T follicular helper cell (primary cell): ENCODE data around the gene C4orf50.

Experiments used
- DNase-seq: peaks from one replicate; pipeline ENCODE4 v3.0.0-alpha.2; 2020; ENCODE audit warnings: low read depth

Gene C4orf50

DNA sequence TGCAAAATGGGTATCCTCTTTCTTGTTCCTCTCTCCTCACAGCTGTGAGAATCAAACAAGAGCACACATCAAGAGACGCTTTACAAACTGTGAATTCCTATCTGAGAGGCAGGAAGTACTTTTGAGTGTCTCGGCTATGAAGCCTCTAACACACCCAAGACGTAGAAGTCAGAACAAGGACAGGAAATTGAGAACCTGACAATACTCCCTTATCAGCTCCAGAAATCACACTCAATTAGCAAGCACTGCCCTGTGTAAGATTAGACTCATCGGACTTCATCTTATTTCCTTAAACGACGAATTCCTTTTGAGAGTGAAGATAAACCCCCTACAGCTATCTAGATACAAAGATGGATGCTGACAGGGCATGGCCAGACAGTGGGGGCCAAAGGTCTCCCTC, 74.7 kb downstream of the C4orf50 start:
- no peak for DNase-seq

DNA sequence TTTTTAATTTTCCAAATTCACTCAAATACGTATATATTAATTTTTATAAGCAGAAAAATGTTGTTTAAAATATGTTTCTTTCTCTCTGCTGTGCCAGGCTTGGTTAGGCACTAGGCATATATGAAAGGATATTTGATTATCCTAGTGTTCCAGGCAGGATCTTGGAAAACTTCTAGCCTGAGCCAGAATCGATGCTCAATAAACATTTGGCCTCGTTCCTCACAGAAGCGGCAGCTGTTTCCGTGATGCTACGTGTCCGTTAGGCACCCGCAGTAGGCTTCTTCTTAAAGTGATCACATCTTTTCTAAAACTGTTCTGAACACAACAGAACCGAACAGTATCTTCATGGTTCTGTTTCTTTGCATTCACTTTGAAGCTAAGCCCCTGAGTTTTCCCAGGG, 75.3 kb downstream of the C4orf50 start:
- no peak for DNase-seq

DNA sequence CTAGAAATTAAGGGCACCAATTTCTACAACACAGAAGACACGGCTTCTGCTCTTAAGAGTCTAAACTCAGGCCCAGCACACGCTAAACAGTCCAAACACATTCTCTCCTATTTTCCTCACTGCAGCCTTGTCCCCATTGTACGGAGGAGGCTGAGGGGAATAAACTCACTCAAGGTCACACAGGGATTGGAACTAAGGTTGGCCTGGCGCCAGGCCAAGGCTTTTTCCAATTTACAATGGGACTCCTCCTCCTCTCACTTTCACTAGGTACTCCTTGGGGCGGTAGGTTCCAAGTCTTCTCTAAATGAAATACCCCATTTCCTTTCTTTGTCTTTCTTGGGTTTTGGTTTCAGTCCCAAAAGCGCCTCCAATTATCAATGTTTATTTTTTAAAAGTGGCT, 76.6 kb downstream of the C4orf50 start:
- no peak for DNase-seq

DNA sequence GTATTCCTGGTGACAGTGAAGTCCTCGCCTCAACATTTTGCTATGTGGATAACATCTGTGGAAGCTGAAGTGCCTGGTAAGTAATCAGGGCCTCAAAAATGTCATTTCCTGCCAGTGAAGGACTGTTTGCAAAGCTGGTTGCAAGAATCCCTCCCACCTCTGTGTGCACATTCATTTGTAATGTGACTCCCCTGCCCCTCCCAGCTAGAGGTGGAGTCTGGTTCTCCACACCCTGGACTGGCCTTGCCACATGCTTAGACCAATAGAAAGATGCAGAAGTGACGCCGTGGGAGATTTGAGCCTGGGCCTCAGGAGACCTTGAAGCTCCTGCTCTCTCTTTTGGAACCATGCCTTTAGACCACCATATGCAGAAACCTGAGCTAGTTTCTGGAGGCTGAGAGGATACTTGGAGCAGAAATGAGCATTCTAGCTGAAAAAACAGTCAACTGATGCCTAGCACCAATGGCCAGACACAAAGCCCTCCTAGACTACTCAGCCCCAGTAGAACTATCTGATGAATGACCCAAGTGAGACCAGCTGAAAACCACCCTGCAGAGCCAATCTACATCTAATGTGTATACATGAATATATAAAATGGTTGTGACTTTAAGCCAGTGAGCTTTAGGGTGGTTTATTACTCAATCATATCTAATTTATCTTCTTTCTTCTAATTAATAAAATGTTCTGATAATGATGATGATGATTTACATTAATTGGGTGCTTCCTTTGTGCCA, 77.6 kb downstream of the C4orf50 start:
- DNase-seq: no peak

DNA sequence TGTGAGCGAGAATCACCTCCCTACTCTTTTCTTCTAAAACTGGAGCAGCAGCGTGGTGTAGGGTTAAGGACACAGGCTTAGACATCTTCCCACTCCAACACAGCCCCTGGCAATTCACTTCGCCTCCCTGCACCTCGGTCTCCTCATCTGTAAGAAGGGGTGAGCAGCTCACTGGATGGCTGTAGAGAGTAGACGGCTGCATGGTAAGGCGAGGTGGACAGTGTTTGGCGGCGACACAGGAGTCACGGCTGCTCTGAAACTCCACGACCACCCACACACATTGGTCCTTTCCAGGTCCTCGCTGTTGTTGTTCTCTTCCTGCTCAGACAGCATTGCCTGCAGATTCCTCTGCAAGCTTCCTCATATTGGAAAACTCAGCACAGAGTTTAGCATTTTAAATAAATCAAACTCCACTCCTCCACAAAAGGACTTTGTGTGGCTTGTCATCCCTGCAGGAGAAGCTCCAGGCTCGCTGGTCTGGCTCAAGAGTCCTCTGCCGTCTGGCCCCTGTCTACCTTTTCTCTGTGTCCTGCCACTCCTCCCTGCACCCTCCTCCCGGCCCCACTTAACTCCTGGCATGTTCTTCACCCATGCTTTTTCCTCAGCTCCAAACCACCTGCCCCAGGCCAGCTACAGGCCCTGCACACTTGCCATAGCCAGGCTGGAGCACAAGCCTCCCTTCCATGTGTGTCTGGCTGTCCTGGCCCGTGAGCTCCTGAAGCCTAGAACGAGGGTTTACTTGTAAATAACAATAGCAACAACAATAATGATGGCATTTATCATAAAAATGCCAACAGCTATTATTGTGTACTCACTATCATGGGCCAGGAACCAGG, 84.0 kb downstream of the C4orf50 start:
- DNase-seq: no peak

DNA sequence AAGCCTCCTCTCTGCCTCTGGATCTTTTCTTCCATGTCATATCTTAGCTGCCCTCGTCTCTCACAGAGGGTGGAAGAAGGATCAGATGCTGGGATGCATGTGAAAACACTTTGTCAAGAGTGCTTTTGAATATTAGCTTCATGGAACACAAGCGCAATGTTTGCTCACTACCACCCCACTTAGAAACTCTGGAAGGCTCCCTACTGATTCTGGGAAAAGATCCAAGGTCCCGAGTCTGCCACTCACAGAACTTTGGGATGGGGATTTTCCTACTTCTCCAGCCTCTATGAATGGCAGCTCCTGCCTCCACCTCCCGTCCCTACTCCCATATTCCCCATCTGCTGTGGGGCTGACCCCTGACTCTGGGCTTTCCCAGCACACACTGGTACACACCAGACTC, 85.1 kb downstream of the C4orf50 start:
- DNase-seq: no peak

DNA sequence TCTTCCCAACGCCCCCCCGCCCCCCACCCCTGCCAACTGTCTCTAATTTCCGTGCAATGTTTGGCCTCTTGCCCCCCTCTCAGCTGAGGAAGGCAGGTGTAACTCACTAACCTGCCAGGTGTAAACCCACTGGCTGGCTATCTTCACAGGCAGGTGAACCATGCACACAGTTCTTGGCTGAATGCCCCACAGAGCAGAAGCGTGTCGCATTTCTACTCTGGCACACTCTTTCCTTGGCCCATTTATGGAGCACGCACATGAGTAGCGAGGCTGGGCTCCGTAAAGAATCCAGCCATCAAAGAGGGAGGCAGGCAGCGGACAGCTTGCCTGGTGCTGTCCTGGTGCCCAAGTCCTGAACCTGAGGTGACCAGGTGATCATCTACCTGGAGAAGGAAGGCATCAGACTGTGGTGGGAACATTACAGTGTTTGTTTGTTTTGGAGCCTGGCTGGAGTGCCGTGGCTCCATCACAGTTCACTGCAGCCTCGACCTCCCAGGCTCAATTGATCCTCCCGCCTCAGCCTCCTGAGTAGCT, 86.1 kb downstream of the C4orf50 start:
- no peak for DNase-seq

DNA sequence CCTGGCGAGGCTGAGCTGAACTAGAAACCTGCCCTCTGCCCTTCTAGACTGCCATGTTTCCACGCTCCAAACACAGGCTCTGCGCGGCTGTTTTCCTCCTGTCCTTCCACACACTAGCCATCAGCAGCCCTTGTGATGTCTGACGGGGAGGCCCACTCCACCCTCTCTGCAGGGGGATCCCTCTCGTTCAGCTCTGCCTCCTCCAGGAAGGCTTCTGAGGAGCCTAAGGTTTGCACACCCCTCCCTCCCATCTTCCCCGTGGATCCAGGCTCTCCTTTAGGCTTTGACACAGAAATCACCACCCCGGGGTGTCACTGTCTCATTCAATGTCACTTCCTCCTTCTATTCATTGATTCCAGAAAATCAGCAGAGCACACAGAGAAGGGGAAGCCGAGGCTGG, 86.7 kb downstream of the C4orf50 start:
- DNase-seq: no peak

DNA sequence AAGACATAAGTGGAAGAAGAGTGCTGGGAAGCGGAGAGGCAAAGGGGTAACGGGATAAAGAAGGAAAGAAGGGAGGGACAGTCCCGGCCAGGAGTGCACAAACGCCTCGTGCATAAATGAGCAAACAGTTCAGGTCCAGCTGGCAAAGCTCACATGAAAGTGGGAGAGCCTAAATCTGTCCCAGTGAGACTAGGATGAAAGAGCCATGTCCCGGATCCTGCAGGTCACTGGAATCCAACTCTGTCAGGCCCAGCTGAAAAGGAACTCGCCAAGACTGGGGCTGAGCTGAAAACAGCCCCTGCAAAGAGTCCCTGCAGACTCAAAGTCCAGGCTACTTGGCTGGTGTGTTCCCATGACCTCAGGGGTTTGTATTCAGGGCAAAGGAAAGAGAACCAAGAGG, 87.4 kb downstream of the C4orf50 start:
- DNase-seq: no peak

DNA sequence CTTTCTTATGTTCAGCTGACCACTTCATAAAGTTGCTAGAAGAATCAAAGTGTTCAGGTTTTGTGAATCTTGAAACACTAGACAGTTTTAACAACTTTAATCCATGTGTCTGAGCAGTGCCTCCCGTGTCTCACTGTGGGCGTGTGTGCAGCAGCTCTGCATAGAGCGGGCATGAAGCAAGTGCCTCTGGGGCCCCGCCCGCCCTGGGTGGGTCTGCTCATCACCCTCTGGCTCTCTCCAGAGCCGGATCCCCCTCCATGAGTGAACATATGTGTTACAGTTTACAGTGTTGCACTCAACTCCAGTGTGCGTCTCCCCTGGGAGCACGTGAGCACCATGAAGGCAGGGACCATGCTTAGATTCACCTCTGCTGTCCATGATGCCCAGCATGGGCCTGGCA, 87.8 kb downstream of the C4orf50 start:
- DNase-seq: no peak

DNA sequence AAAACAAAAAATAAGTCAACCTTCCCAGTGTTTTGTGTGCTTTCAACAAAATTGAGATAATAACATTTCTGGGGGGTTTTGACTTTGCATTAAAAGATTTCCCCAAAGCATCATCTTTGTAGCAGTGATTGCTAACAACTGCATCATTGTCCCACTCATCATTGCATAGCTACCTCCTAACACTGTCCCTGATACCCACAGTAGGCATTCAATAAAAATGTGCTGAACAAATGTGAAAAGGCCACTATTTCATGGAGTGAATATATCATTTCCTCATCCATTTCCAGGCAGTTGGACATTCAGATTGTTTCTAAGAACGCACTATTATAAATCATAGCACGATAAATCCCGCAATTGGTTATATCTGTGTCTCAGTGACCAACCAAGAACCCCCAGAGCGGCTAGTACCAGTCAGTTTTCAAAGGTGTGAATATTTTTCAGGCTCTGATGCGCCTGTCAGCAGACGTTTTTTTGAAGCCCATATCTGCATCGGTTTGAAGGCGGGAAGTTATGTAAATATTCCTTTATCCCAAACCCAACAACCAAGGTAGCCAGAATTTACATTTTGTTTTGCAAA, 89.3 kb downstream of the C4orf50 start:
- no peak for DNase-seq

DNA sequence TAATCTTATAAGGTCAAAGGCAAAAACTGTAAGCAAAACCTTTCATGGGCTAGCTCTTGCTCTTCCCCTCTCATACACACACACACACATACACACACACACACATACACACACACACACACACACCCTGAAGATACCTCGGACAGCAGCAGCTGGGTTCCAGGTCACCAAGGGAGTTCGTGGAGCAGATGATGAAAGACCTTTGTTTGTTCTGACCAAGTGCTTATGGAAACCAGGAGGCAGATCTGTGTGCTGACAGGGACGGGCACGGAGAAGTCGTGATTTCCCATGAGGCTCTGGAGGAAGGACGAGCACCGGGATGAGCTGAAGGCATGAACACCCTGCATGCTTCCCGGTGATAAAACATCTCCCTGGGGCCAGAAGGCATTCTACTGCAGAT, 90.0 kb downstream of the C4orf50 start:
- no peak for DNase-seq

DNA sequence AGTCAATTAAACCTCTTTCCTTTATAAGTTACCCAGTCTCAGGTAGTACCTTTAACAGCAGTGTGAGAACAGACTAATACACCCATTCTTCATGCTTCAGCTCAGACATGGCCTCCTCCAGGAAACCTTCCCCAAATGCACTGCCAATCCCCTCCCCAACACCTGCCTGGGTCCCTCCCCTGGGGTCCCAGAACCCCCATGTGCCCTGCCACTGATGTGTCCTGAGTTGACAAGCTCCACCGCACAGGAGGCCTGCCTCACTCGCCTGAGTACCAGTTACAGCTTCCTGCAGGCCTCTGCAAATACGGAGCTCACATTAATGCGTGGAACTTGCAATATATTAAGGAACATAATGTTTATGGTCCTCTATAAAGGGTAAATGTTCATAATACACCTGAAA, 90.5 kb downstream of the C4orf50 start:
- no peak for DNase-seq

DNA sequence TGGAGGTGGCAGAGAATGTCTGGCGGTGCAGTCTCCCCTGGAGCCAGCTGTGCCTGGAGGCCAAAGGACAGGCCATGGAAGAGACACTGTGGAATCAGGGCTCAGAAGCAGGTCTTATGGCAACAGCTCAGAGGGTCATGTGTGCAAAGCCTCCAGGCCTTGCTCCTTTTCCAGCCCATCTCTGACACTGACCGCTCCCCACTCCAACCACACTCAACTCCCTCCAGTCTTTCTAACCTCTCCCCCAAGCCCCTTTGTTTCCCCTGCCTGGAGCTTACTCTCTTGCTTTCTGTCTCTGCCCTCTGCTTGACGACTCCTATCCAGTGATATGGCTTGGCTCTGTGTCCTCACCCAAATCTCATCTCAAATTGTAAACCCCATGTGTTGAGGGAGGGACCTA, 91.1 kb downstream of the C4orf50 start:
- no peak for DNase-seq

DNA sequence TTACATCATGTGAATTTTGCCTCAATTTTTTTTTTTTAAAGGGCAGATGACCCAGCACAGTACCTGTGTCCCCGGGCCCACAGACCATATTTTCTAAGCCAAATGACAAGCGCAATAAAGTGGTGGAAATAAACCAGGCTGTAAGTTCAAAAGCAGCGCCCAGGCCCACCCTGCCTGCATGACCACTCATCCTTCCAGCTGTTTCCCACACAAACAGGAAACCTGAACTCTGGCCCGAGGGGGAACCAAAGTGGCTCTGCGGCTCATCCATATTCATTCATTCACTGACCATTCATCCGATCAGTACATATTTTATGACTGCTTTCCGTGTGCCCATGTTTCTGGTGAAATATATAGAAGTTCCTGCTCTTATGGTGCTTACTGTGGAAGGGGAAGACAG, 91.6 kb downstream of the C4orf50 start:
- no peak for DNase-seq

DNA sequence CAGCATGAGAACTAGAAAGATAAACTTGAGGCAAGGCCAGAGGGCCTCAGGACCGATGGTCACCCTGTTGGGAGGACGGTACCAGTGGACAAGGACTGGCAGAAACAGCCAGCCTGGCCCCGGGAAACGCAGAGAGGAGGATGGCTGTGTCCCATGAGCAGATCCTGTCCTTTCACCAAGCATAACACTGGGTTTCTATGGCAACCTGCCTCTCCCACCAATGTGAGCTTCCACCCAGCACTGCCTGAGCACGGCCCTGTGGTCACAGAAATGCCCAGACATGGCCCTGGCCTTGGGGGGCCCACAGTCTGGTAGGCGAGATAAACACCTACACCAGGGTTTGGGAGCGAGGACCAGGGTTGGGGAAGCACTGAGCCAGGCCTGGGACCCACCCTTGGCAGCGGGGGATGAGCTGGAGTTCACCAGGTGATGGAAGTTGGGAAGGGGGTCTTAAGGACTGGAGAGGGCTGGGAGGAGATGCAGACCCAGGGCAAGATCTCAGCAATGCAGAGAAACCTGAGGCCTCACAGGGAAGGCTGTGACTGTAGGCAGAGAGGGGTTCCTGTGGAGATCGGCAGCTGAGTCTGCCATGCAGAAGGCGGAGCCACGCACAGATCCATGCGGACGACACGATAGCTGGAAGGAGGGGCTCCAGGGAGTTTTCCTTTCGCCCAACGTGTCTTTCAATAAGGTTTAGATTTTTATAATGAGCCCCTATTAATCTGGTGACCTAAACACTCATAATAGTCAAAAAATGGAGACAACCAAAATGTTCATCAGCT, 92.6 kb downstream of the C4orf50 start:
- DNase-seq: no peak

DNA sequence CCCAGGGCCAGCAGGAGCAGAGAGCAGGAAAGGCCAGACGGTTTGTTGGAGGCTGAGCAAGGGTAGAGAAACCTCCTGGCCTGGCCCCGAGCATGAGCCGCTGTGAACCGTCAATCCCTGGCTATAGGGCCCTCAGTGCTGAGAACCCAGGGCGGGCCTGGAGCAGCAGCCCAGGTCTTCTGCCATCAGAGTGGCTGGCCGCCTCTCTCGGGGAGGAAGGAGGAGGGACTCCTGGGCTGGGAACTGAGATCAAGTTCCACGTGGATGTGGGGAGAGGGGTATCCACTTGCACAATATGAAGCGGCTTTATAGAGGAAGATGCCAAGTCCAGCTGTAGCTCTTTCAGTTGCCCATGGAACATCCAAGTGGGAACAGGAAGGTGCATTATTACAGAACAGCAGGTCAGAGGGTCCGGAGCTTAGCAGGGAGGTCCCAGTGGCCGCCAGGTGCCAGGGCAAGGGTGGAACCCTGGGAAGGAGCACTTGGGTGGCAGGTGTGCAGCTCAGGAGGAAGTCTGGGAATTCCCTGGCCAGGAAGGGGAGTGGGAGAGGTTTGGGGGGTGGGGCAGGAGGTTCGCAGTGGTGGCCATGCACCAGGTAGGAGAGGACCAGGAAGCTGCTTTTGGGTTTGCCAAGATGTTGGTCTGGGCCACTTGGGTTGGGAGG, 93.6 kb downstream of the C4orf50 start:
- DNase-seq: no peak

DNA sequence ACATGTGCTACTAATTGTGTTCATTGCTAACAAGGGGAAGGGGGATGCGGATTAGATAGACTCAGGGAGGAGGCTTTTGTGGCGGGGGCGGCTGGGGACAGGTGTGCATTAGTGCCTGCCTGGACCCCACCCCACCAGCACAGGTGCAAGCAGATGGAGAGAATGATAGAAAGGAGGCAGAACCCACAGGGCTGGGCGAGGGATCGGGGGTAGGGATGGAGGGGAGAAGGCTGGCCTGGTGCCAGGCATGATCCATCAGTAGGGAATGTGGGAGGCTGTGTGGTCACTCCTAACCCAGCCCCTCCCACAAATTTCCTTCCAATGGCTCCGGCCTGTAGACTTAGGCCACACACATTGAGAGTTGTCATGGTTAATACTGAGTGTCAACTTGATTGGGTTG, 94.9 kb downstream of the C4orf50 start:
- no peak for DNase-seq

DNA sequence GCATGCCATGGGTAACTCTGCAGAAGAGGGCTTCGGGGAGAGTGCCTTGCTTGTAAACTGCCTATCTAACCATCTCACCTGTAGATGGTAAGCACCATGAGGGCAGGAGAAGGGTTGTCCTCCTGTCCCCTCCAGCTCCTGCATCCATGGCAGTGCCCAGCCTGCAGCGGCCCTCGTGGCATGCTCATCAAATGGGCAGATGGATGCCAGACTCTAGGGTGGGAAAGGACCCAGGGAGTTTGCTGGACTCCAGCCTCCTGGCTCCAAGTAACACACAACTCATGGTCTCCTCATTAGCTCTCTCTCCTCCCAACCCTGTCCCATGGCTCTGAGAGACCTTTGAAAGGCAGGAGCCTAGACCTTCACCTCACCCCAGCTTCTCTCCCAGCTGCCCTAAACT, 95.7 kb downstream of the C4orf50 start:
- no peak for DNase-seq

DNA sequence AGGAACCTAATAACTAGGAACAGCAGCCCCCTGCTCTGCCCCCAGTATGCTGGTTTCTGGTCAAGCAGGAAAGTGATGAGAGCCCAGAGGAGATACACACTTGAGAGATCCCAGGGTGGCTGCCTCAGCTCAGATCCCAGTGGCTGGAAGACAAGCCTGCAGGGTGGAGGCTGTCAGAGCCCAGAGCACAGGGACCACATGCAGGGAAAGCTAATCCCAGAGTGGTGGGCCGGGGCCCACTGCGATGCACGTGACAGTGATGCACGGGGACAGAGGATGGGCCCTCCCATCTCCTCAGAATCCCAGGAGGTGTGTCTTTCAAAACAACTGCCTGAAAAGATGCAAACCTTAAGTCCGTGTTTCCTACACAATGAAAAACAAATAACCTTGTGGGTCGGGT, 96.2 kb downstream of the C4orf50 start:
- DNase-seq: no peak

DNA sequence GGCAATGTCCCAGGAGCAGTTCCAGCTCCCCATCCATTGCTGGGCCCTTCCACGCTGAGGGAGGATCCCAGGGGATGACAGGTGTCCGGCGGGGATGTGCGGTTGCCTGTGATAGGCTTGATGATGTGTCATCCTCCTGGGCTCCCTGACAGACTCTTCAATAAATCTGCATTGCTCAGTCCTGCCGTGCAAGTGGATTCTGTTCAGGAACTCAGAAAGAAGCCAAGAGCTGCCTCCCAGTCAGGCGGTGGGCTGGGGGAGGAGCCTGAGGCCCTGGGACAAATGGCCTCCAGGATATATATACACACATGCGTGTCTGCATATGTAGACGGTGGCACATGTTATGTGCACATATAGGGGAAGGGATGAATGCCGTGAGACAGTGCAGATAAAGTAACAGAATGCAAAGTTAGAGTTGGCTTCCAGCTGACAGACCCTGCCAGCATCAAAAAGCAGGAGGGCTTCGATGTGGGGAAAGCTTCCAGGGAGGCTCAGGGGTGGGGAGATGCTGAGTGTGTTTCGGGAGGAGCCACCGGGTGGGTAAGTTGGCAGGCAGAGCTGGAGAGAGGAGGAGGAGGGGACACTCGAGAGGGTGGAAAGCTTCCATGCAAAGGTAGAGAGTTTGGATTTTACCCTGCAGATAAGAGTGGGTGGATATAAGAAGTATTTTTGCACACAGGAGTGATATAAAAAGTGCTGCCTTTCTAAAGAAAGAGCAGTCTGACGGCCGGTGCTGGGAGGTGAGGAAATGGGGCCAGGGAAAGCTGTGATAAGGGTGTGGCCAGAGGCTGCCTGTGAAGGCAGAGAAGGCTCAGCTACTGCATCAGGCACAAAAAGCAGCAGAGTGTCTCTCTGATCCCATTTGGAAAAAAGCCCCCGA, 96.9 kb downstream of the C4orf50 start:
- DNase-seq: no peak
